Neuronal stem cell (in vitro differentiated cells): ENCODE data around the gene PGK1.

Source experiments
- DNase-seq: peaks from one replicate; pipeline ENCODE4 v3.0.0-alpha.2; 2013; ENCODE audit warnings: low spot score
- H2AFZ ChIP-seq: one replicate; pipeline ENCODE4 v1.6.1; 2013; ENCODE audit warnings: mild to moderate bottlenecking, low read length, inconsistent platforms
- H2AK5ac ChIP-seq: 2 replicates; pipeline ENCODE4 v1.6.1; 2013; ENCODE audit warnings: low read depth, mild to moderate bottlenecking, inconsistent platforms, low read length, moderate library complexity, mixed read lengths
- H2BK120ac ChIP-seq: 2 replicates; pipeline ENCODE4 v1.6.1; 2013; ENCODE audit warnings: low read depth, mild to moderate bottlenecking, inconsistent platforms, low read length, moderate library complexity, mixed read lengths
- H2BK12ac ChIP-seq: one replicate; pipeline ENCODE4 v1.6.1; 2013; ENCODE audit warnings: low read length, inconsistent platforms
- H2BK15ac ChIP-seq: 2 replicates; pipeline ENCODE4 v1.6.1; 2013; ENCODE audit warnings: mild to moderate bottlenecking, low read length, inconsistent platforms, mixed read lengths
- H2BK5ac ChIP-seq: one replicate; pipeline ENCODE4 v1.6.1; 2013; ENCODE audit warnings: inconsistent platforms, mild to moderate bottlenecking, low read length, moderate library complexity
- H3K14ac ChIP-seq: one replicate; pipeline ENCODE4 v1.6.1; 2013; ENCODE audit warnings: low read length, inconsistent platforms
- H3K18ac ChIP-seq: 2 replicates; pipeline ENCODE4 v1.6.1; 2013; ENCODE audit warnings: low read length, inconsistent platforms
- H3K23ac ChIP-seq: 2 replicates; pipeline ENCODE4 v1.6.1; 2013; ENCODE audit warnings: low read depth, mild to moderate bottlenecking, mixed read lengths, low read length, inconsistent platforms; ENCODE audit not compliant: poor library complexity
- H3K27ac ChIP-seq: replicated peaks from 3 replicates; pipeline ENCODE4 v1.5.1; 2013; ENCODE audit warnings: low read length, inconsistent platforms
- H3K27me3 ChIP-seq, 3 experiments: 2 replicates each; pipeline ENCODE4 v1.6.1; 2013; ENCODE audit warnings: low read length in 3 of 3, mild to moderate bottlenecking in 2 of 3, inconsistent platforms in 1 of 3, low read depth in 1 of 3, mixed read lengths in 1 of 3, moderate library complexity in 1 of 3; ENCODE audit not compliant: control insufficient read depth in 3 of 3, insufficient read depth in 3 of 3
- H3K36me3 ChIP-seq, 2 donors: replicated peaks in 1 of 2; 2 replicates each; pipeline ENCODE4 v1.6.1; 2013; ENCODE audit warnings: low read length in 2 of 2; ENCODE audit not compliant: control insufficient read depth in 2 of 2, insufficient read depth in 2 of 2
- H3K4ac ChIP-seq: 2 replicates; pipeline ENCODE4 v1.6.1; 2013; ENCODE audit warnings: inconsistent platforms, mild to moderate bottlenecking, low read length, moderate library complexity
- H3K4me1 ChIP-seq, 2 donors: 1 replicate in 1 of 2; 2 replicates in 1 of 2; pipeline ENCODE4 v1.6.1; 2013; ENCODE audit warnings: low read length in 2 of 2, low read depth in 1 of 2; ENCODE audit not compliant: control insufficient read depth in 2 of 2, insufficient read depth in 1 of 2
- H3K4me2 ChIP-seq: one replicate; pipeline ENCODE4 v1.6.1; 2013; ENCODE audit warnings: mild to moderate bottlenecking, low read length, inconsistent platforms; ENCODE audit not compliant: insufficient read depth, poor library complexity, severe bottlenecking
- H3K4me3 ChIP-seq, 2 donors: 2 replicates each; pipeline ENCODE4 v1.5.1; 2013; ENCODE audit warnings: low read length in 2 of 2, mild to moderate bottlenecking in 2 of 2, inconsistent platforms in 1 of 2, moderate library complexity in 1 of 2
- H3K79me1 ChIP-seq: one replicate; pipeline ENCODE4 v1.6.1; 2013; ENCODE audit warnings: low read depth, mild to moderate bottlenecking, inconsistent platforms, low read length, moderate library complexity
- H3K9ac ChIP-seq: one replicate; pipeline ENCODE4 v1.6.1; 2013; ENCODE audit warnings: mild to moderate bottlenecking, low read depth, low read length, inconsistent platforms; ENCODE audit not compliant: poor library complexity
- H3K9me3 ChIP-seq, 2 donors: replicated peaks in 1 of 2; 2 replicates each; pipeline versions ENCODE3 to v1.6.1; 2013; ENCODE audit warnings: low read length in 2 of 2, mild to moderate bottlenecking in 2 of 2, inconsistent platforms in 1 of 2, low read depth in 1 of 2, mixed read lengths in 1 of 2, moderate library complexity in 1 of 2; ENCODE audit not compliant: control insufficient read depth in 2 of 2, insufficient read depth in 1 of 2
- H4K8ac ChIP-seq: one replicate; pipeline ENCODE4 v1.6.1; 2013; ENCODE audit warnings: low read depth, mild to moderate bottlenecking, inconsistent platforms, low read length, moderate library complexity
- H4K91ac ChIP-seq: one replicate; pipeline ENCODE4 v1.6.1; 2013; ENCODE audit warnings: low read length, low read depth, mild to moderate bottlenecking, inconsistent platforms; ENCODE audit not compliant: poor library complexity
- WGBS, 2 donors: extraction: QIAGEN DNeasy Blood & Tissue Kit; methylation state at CpG; one replicate each; pipeline ENCODE4 v1.1.7; 2013; ENCODE audit warnings: missing lambda C conversion rate in 2 of 2, mixed read lengths in 1 of 2; ENCODE audit not compliant: insufficient read length in 2 of 2, insufficient replicate concordance in 1 of 2; ENCODE audit errors: extremely low coverage in 2 of 2; 5-methylcytosine and 5-hydroxymethylcytosine counted together

Gene PGK1

GRCh38 chrX:78116766-78117165, 12.7 kb downstream of the PGK1 start:
- H4K8ac ChIP-seq, result no peak overlapping the region
- H2BK5ac ChIP-seq, result no peak overlapping the region
- no peak overlapping the region for H2AK5ac ChIP-seq
- no peak overlapping the region for H3K4ac ChIP-seq
- no peaks in the 10 kb centered on the region for H3K79me1 ChIP-seq
- H2BK120ac ChIP-seq, result no peak overlapping the region
- H2BK15ac ChIP-seq, result no peak overlapping the region
- H3K4me2 ChIP-seq, result no peak overlapping the region
- DNase-seq, result no peak
- H3K9ac ChIP-seq, result no peak overlapping the region
- no peaks in the 10 kb centered on the region for H3K27me3 ChIP-seq
- no CpG with 5 or more reads among the region's 2 CpGs for WGBS, 2 donors
- H2BK12ac ChIP-seq, result no peak overlapping the region
- no peak overlapping the region for H2AFZ ChIP-seq
- no peaks in the 10 kb centered on the region for H3K4me1 ChIP-seq
- H3K9me3 ChIP-seq, result no peaks in the 10 kb centered on the region
- no peak overlapping the region for H3K23ac ChIP-seq
- no peak overlapping the region for H3K14ac ChIP-seq
- peaks cover 4 to 100% of the 10 kb centered on the region in 2 donors for H3K36me3 ChIP-seq
- H3K4me3 ChIP-seq, result no peak overlapping the region
- H4K91ac ChIP-seq, result no peak overlapping the region
- no peak overlapping the region for H3K18ac ChIP-seq
- H3K27ac ChIP-seq, result no peak overlapping the region

DNA sequence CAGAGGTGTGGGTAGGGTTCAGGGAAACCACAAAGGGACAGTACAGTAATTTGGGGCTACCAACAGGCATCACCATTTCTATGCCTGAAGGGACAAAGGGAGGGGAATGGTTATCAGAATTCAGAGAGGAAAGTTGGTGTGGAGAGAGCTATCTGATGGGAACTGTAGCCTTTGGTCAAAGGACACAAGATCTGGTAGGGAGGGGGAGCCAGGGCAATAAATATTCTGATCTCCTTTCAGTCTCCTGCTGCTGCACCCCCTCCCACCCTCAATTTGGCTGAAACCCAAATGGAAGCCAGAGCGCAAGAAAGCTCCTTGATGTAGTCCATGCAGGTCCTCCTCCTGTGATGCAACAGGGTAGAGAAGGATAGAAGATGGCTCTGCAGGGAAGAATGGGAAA, 14.6 kb downstream of the PGK1 start:
- H3K4me3 ChIP-seq, result no peak overlapping the region
- H2BK120ac ChIP-seq, result no peak overlapping the region
- no peak for DNase-seq
- H3K23ac ChIP-seq, result no peak overlapping the region
- H2BK15ac ChIP-seq, result no peak overlapping the region
- no peak overlapping the region for H3K9ac ChIP-seq
- no peak overlapping the region for H2AFZ ChIP-seq
- no peak overlapping the region for H3K4me2 ChIP-seq
- H3K4me1 ChIP-seq, result no peaks in the 10 kb centered on the region
- no peak overlapping the region for H2AK5ac ChIP-seq
- H3K18ac ChIP-seq, result no peak overlapping the region
- no peaks in the 10 kb centered on the region for H3K27me3 ChIP-seq
- no peak overlapping the region for H3K14ac ChIP-seq
- H4K91ac ChIP-seq, result no peak overlapping the region
- H4K8ac ChIP-seq, result no peak overlapping the region
- no CpG with 5 or more reads among the region's 1 CpG for WGBS, 2 donors
- H2BK12ac ChIP-seq, result no peak overlapping the region
- no peaks in the 10 kb centered on the region for H3K79me1 ChIP-seq
- H3K4ac ChIP-seq, result no peak overlapping the region
- no peak overlapping the region for H2BK5ac ChIP-seq
- no peak overlapping the region for H3K27ac ChIP-seq
- peaks cover 6 to 97% of the 10 kb centered on the region in 2 donors for H3K36me3 ChIP-seq
- no peaks in the 10 kb centered on the region for H3K9me3 ChIP-seq

- H3K14ac ChIP-seq, result no peak overlapping the region
- no peaks in the 10 kb centered on the region for H3K27me3 ChIP-seq
- no peak overlapping the region for H2BK15ac ChIP-seq
- H4K8ac ChIP-seq, result no peak overlapping the region
- H3K9me3 ChIP-seq, result no peaks in the 10 kb centered on the region
- no peak overlapping the region for H2BK5ac ChIP-seq
- H3K36me3 ChIP-seq, result peaks cover 6 to 97% of the 10 kb centered on the region in 2 donors
- no peak overlapping the region for H2BK120ac ChIP-seq
- no peak overlapping the region for H3K4me3 ChIP-seq
- WGBS, 2 donors, result no CpG with 5 or more reads among the region's 9 CpGs
- H3K23ac ChIP-seq, result no peak overlapping the region
- no peak overlapping the region for H2AFZ ChIP-seq
- H3K9ac ChIP-seq, result no peak overlapping the region
- no peak overlapping the region for H4K91ac ChIP-seq
- H3K4ac ChIP-seq, result no peak overlapping the region
- no peak for DNase-seq
- H3K79me1 ChIP-seq, result no peaks in the 10 kb centered on the region
- H3K4me1 ChIP-seq, result no peaks in the 10 kb centered on the region
- no peak overlapping the region for H3K18ac ChIP-seq
- H2BK12ac ChIP-seq, result no peak overlapping the region
- H3K4me2 ChIP-seq, result no peak overlapping the region
- H2AK5ac ChIP-seq, result no peak overlapping the region
- no peak overlapping the region for H3K27ac ChIP-seq
Observed at GRCh38 chrX:78119521-78120227, 15.6 kb downstream of the PGK1 start.

DNA sequence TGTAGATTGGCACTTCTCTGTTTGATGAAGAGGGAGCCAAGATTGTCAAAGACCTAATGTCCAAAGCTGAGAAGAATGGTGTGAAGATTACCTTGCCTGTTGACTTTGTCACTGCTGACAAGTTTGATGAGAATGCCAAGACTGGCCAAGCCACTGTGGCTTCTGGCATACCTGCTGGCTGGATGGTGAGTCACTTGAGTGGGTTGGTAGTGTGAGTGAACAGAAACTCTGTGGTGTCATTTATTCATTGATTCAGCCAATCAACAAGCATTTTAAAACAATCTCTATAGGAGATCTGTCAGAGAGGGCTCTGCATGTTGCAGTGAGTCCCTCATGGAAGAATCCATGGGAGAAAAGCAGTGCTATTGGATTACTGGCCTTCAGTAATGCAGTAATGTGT, 19.1 kb downstream of the PGK1 start:
- Histone ChIP-seq H2BK12ac (no peak overlapping the region), H2BK5ac (no peak overlapping the region)
- no peak for DNase-seq

More for the DNA sequence above, 19.1 kb downstream of the PGK1 start:
- Histone ChIP-seq H3K9me3 (no peaks in the 10 kb centered on the region), H2BK120ac (no peak overlapping the region), H2AFZ (no peak overlapping the region), H3K9ac (no peak overlapping the region), H3K4ac (no peak overlapping the region), H3K27ac (no peak overlapping the region), H3K23ac (no peak overlapping the region), H3K27me3 (no peaks in the 10 kb centered on the region), H3K36me3 (peaks cover 7 to 96% of the 10 kb centered on the region in 2 donors), H3K4me3 (no peak overlapping the region), H3K79me1 (no peaks in the 10 kb centered on the region), H2AK5ac (no peak overlapping the region), H2BK15ac (no peak overlapping the region), H4K8ac (no peak overlapping the region), H3K4me1 (no peaks in the 10 kb centered on the region), H3K4me2 (no peak overlapping the region), H3K14ac (no peak overlapping the region), H4K91ac (no peak overlapping the region), H3K18ac (no peak overlapping the region)
